NT2/D1 (cell line): Measurements from ENCODE around the gene CCT7.

Experiments used
- YY1 ChIP-seq: IDR thresholded peaks from 2 replicates; pipeline ENCODE4 v1.6.1; 2011; ENCODE audit not compliant: insufficient read length, insufficient read depth
- ZNF274 ChIP-seq: IDR thresholded peaks from 2 replicates; pipeline ENCODE4 v1.6.1; 2011; ENCODE audit warnings: mild to moderate bottlenecking, low read depth, low read length

DNA sequence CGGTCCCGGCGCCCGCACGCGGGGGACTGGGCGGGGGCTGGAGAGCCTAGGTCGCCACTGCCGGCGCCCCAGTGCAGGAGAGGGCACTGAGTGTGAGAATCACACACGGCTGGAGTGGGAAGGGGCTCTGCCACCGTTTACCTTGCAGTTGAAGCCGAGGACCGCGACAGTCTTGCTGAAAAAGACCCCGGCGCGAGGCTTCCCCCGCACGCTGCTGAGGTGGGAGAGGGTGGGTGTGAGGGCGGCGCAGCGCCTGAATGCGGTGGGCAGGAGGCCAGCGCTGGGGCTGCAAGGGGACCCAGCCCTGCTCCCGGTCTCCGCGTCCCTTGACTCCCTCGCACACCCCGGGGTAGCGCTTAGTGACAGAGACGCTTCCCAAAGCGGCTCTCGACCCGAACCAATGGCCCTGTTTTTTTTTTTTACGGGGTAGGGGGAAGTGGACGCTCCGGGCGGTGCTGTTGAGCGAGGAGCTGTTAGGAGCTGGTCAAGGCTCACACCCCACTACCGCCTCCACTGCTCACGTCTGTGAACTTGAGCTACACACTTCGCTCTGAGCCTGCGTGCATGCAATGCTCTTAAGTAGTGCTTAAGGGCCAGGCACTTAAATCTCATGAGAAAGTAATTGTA lies 30.9 kb upstream of the CCT7 start:
- TF ChIP-seq ZNF274, result no peak
- no peak for TF ChIP-seq YY1
